ENCODE data around the gene DGKD.

Gene DGKD

GRCh38 chr2:233464531-233465240 lies 110.4 kb downstream of the DGKD start:
- DNase-seq = no peak

GRCh38 chr2:233466991-233467603 lies 112.8 kb downstream of the DGKD start:
- DNase-seq = no peak

- DNase-seq = no peak
Measured at GRCh38 chr2:233468047-233468740, 113.9 kb downstream of the DGKD start.

- DNase-seq = no peak
Measured at GRCh38 chr2:233468741-233469110, 114.4 kb downstream of the DGKD start.

GRCh38 chr2:233469261-233470010 lies 115.1 kb downstream of the DGKD start:
- DNase-seq = no peak

GRCh38 chr2:233470011-233470687 lies 115.9 kb downstream of the DGKD start:
- DNase-seq = no peak

- DNase-seq = no peak
Measured at GRCh38 chr2:233470839-233471238, 116.5 kb downstream of the DGKD start.

GRCh38 chr2:233471291-233472035 lies 117.2 kb downstream of the DGKD start:
- DNase-seq = no peak

- no peak for DNase-seq
Measured at GRCh38 chr2:233473386-233473791, 119.1 kb downstream of the DGKD start.

- DNase-seq = no peak
Measured at GRCh38 chr2:233473878-233474277, 119.6 kb downstream of the DGKD start.

GRCh38 chr2:233474308-233475160 lies 120.2 kb downstream of the DGKD start:
- DNase-seq = no peak

GRCh38 chr2:233476063-233476410 lies 121.7 kb downstream of the DGKD start:
- no peak for DNase-seq

GRCh38 chr2:233476651-233477547 lies 122.6 kb downstream of the DGKD start:
- no peak for DNase-seq

- DNase-seq = no peak
Measured at GRCh38 chr2:233477548-233478433, 123.5 kb downstream of the DGKD start.

GRCh38 chr2:233479616-233480489 lies 125.6 kb downstream of the DGKD start:
- DNase-seq = no peak

GRCh38 chr2:233480490-233481202 lies 126.4 kb downstream of the DGKD start:
- DNase-seq = no peak
